Measurements from ENCODE around the gene MX2. TPM values are rescaled to one million over a fixed set of nuclear protein-coding genes. Genes with fewer than 3 reads are reported as not detected.
A peak's percentile ranks its signal among the peaks of the same experiment; 100 is the strongest.
"Not testable (repeated sequence)": the region's sequence is repeated elsewhere in the genome, so short reads cannot be mapped to it uniquely, and the experiment has no call there.

MX2 gene
- total and polyA plus RNA-seq, 2 donors (not counting 1 experiment from before 2014, with no cell fraction given) = 51.2 to 64.3 TPM

- H3K9me3 ChIP-seq (ENCODE audit: control extremely low read depth in 1 of 3, control insufficient read depth in 2 of 3, insufficient read depth in 1 of 3, low read length in 2 of 3) = peaks cover 0 to 2% (median 0%) of the 10 kb centered on the region in 3 donors
- ChIA-PET POLR2A (interaction anchor here (0.6 kb wide), 1 partner anchor 50 kb away, joined by 5 read pairs; no protein-coding TSS in a partner anchor), CTCF (interaction anchor here (0.6 to 1.6 kb wide), 3 partner anchors 40 to 137 kb away, joined by 3 to 4 read pairs (median 3); no protein-coding TSS in a partner anchor)
- Mint-ChIP-seq H3K9me3 (ENCODE audit: insufficient read depth) (peaks cover 2% of the 10 kb centered on the region), H3K27ac (peak overlapping the region; percentile 84), H3K4me1 (peaks cover 52% of the 10 kb centered on the region), H3K4me3 (peak overlapping the region; percentile 93), H3K27me3 (no peaks in the 10 kb centered on the region)
- no peaks in the 10 kb centered on the region for H3K36me3 ChIP-seq (replicated peaks in 1 of 2; ENCODE audit: control extremely low read depth in 1 of 2, control insufficient read depth in 1 of 2, extremely low read depth in 1 of 2, insufficient read depth in 2 of 2, low read length in 1 of 2)
- H3K79me2 ChIP-seq (ENCODE audit: control insufficient read depth, insufficient read depth, low read length) = peaks cover 5% of the 10 kb centered on the region
- peak overlapping the region; percentile 58 to 65 for H3K27ac ChIP-seq (ENCODE audit: low read length in 2 of 2)
- ATAC-seq (ENCODE audit: low read depth) (peak; percentile 92), DNase-seq (peak; percentile 84)
- H2AFZ ChIP-seq (ENCODE audit: insufficient read depth, low read depth, low read length, poor library complexity, severe bottlenecking) = peak overlapping the region; percentile 54
- no peaks in the 10 kb centered on the region for H4K20me1 ChIP-seq (ENCODE audit: control insufficient read depth, insufficient read depth, low read length, poor library complexity, severe bottlenecking)
- H3K4me2 ChIP-seq (replicated peaks; ENCODE audit: low read depth, low read length, poor library complexity, severe bottlenecking) = peak overlapping the region; percentile 79
- H3K4me3 ChIP-seq (ENCODE audit: control extremely low read depth in 1 of 5, extremely low read depth in 1 of 5, insufficient read depth in 1 of 5, low read depth in 2 of 5, low read length in 4 of 5) = peak overlapping the region; percentile 34 to 72 (median 55)
- TF ChIP-seq CTCF (IDR thresholded peaks at IDR 0.05) = no peak
- TF ChIP-seq EZH2 (IDR thresholded peaks at IDR 0.05; ENCODE audit: borderline replicate concordance, insufficient read depth, low read depth, low read length, poor library complexity, severe bottlenecking) = no peak
- peaks cover 43 to 53% of the 10 kb centered on the region in 2 donors for H3K4me1 ChIP-seq (ENCODE audit: control insufficient read depth in 2 of 2, insufficient read depth in 2 of 2, low read length in 2 of 2)
- no peaks in the 10 kb centered on the region for H3K27me3 ChIP-seq (replicated peaks in 1 of 4; ENCODE audit: control extremely low read depth in 1 of 4, control insufficient read depth in 3 of 4, insufficient read depth in 4 of 4, low read length in 3 of 4)
- H3K9ac ChIP-seq (ENCODE audit: low read length) = peak overlapping the region; percentile 61
- intact Hi-C loops (cut with micrococcal nuclease) = loop anchor here (5.0 kb wide), 1 partner anchor 138 kb away; no protein-coding TSS in a partner anchor
- WGBS (ENCODE audit: insufficient coverage) = 5% methylated on average over 48 of the region's 54 CpGs
Observed at GRCh38 chr21:41419921-41420862, 58.4 kb downstream of the MX2 start.

DNA sequence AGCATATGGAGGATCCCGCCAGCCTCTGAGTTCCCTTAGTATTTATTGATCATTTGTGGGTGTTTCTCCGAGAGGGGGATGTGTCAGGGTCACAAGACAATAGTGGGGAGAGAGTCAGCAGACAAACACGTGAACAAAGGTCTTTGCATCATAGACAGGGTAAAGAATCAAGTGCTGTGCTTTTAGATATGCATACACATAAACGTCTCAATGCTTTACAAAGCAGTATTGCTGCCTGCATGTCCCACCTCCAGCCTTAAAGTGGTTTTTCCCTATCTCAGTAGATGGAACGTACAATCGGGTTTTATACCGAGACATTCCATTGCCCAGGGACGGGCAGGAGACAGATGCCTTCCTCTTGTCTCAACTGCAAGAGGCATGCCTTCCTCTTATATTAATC, 59.2 kb downstream of the MX2 start:
- H3K79me2 ChIP-seq (ENCODE audit: control insufficient read depth, insufficient read depth, low read length); H3K27me3 ChIP-seq (replicated peaks in 1 of 4; ENCODE audit: control extremely low read depth in 1 of 4, control insufficient read depth in 3 of 4, insufficient read depth in 4 of 4, low read length in 3 of 4); CTCF ChIA-PET; H3K9me3 ChIP-seq (ENCODE audit: control extremely low read depth in 1 of 3, control insufficient read depth in 2 of 3, insufficient read depth in 1 of 3, low read length in 2 of 3); H3K27ac ChIP-seq (ENCODE audit: low read length in 2 of 2); H3K4me3 ChIP-seq (ENCODE audit: control extremely low read depth in 1 of 5, extremely low read depth in 1 of 5, insufficient read depth in 1 of 5, low read depth in 2 of 5, low read length in 4 of 5); DNase-seq; H3K9ac ChIP-seq (ENCODE audit: low read length); H3K9me3 Mint-ChIP-seq (ENCODE audit: insufficient read depth); ATAC-seq (ENCODE audit: low read depth); POLR2A ChIA-PET; H3K36me3 ChIP-seq (replicated peaks in 1 of 2; ENCODE audit: control extremely low read depth in 1 of 2, control insufficient read depth in 1 of 2, extremely low read depth in 1 of 2, insufficient read depth in 2 of 2, low read length in 1 of 2); H2AFZ ChIP-seq (ENCODE audit: insufficient read depth, low read depth, low read length, poor library complexity, severe bottlenecking); H4K20me1 ChIP-seq (ENCODE audit: control insufficient read depth, insufficient read depth, low read length, poor library complexity, severe bottlenecking); H3K27me3 Mint-ChIP-seq: not testable (repeated sequence)
- H3K4me2 ChIP-seq (replicated peaks; ENCODE audit: low read depth, low read length, poor library complexity, severe bottlenecking) = peak overlapping the region; percentile 79
- H3K4me3 Mint-ChIP-seq = peak overlapping the region; percentile 93
- H3K4me1 ChIP-seq (ENCODE audit: control insufficient read depth in 2 of 2, insufficient read depth in 2 of 2, low read length in 2 of 2) = peaks cover 46 to 60% of the 10 kb centered on the region in 2 donors
- no CpG with 5 or more reads among the region's 8 CpGs for WGBS (ENCODE audit: insufficient coverage)
- peak overlapping the region; percentile 84 for H3K27ac Mint-ChIP-seq
- intact Hi-C loops (cut with micrococcal nuclease) = loop anchor here (5.0 kb wide), 1 partner anchor 139 kb away; no protein-coding TSS in a partner anchor
- peaks cover 58% of the 10 kb centered on the region for H3K4me1 Mint-ChIP-seq

All from B cell (primary cell).